OCI-M1 (cell line): ENCODE data around the gene KLK13.

Experiments used
- DNase-seq: peaks from one replicate; lab custom pipeline; 2025; lab: John Stamatoyannopoulos, UW

The KLK13 gene

GRCh38 chr19:51019544-51019925, 45.4 kb downstream of the KLK13 start, which contains the start of gene KLK10:
KLK10 (minus strand) TSS chr19:51019709; CDS start chr19:51019130, 579 bp downstream.
- no peak for DNase-seq

DNA sequence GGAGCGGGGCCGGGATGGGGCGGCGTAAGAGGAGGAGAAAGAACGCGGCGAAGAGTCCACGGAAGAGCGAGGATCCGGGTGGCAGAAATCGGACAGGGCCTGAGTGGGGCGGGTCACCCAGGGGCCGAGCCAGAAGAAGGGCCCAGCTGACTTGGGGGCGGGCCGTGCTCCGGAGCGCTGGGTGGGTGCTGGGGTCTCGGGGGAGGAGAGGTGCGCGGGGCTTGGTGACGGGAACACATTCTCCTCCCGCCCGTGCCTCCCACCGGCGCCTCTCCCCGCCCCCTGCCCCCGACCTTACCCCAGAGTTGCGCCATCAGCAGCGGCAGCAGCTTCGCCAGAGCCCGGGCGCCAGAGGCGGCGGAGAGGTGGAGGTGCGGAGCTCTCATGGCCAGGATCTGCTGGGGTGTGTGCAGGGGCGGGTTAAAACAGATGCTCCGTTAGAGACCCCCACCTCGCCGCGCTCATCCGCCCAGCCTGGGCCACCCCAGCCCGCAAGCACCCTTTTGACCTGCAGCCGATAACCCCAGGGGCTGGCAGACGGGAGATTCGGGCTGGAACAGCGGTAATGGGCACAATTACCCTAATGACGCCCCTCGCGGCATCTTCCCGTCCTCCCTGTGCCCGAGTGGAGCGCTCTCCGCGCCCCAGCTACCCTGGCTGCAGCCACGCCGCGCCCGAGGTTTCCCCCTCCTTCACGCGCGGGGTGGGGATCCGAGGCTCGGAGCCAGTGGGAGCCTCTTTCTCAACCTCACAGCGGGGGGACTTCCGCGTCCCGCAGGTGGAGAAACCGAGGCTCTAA, 45.9 kb downstream of the KLK13 start:
- DNase-seq = no peak

DNA sequence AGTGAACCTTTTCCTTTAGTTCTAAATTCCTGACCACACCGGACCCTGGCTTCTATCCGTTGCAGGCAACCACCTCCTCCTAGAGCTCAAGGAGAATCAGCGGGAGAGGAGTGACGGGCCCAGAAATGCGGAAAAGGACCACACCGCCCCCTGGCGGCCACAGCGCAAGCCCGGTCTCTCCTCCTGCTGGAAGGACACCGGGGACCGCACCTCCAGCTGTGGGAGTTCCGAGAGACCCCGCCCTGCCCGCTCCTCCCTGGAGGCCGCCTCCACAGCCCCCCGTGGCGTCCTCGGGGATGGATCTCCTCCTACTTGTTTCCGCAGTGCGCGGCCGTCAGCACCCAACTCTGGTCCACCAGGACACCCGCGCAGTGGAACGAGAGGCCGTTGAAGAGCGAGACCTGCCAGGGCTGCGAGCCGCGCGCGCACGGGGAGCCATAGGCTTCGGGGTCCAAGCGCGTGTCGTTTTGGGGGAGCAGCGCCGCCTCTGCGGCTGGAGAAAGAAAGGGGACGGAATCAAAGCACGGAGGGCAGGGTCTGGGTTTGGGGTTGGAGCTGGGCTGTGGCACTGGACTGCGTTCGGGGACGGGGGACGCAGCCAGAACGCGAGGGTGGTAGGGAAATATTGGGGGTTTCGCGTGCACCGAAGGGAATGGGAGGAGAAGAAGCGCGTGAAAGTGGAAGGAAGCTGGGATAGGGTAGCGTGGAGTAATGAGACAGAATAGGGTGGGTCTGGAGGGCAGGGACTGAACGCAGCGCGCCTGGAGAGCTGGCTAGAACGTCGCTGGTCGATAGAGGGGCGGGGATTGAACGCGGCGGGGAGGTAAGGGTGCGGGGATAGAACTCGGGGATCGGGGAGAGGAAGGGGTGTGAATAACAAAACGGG, 47.9 kb downstream of the KLK13 start:
- peak; percentile 49 for DNase-seq

DNA sequence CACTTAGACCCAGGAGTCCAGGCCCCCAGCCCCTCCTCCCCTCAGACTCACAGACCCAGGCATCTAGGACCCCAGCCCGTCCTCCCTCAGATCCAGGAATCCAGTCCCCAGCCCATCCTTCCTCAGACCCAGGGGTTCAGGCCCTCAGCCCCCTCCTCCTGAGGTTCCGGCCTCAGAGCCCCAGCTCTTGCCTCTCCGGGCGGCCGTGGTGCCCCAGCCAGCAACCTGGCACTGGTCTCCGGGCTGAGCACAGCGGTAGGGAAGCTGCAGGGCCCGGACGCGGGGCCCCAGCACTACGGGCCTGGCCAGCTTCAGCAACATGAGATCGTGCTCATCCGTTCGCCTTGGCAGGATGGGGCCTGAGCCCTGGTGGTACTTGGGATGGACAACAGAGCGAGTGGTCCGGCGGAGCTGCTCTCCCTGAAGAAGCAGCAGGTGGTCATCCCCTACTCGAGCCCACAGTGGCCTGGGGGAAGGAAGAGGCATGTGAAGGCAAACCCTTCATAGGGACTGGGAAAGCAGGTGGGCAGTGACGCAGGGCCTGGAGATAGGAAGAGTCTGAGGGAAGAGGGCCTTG, 49.1 kb downstream of the KLK13 start:
- no peak for DNase-seq

DNA sequence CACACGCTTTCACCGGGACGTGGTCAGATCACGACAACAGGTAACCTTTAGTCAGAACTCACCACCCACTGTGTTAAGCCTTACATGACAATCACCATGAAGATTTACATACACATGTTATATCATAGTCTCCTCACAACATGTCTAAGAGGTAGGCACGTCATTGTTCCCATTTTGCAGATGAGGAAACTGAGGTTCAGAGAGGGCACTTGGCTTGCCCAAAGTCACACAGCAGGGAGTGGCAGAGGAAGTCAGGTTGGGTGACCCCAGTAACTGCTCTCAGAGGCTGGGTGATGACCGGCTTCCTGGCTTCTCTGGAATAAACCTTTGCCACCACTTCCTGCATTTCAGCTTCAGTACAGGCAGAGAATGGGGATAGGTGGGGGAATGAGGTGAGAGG, 50.6 kb downstream of the KLK13 start:
- no peak for DNase-seq

DNA sequence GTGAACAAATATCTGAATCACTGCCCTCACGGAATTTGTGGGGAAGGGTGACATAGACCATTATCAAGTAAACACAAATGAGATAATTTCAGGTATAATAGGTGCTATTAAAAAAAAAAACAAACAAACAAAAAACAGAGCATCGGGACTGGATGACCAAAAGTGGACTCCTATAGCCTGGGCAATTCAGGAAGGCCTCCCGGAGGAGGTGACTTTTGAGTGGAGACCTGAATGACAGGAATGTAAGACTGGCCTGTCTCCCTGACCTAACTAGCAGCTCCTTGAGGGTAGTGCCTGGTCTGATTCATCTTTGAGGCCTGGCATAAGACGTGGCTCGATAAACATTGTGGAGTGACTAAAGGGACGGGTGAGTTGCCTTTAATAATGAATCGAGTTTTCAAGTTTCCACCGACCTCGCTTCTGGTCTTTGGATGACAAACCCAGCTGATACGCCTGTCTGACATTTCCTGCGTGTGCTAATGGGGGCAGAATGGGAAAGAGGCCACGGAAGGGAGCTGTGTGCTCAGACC, 52.2 kb downstream of the KLK13 start:
- DNase-seq = no peak

GRCh38 chr19:51010066-51010795, 54.7 kb downstream of the KLK13 start:
- DNase-seq = no peak

GRCh38 chr19:51009061-51009891, 55.6 kb downstream of the KLK13 start:
- DNase-seq = no peak

- DNase-seq = no peak
Observed at GRCh38 chr19:51007488-51007887, 57.4 kb downstream of the KLK13 start.

- peak; percentile 7 for DNase-seq
Observed at GRCh38 chr19:51006406-51006805, 58.5 kb downstream of the KLK13 start.
